VCaP (cell line): Measurements from ENCODE around the gene DNAH14.

Source experiments
- H3K27ac ChIP-seq: fragments of 450-650 bp; 2 replicates; pipeline ENCODE4 v1.5.1; 2017
- TF ChIP-seq, protein P1 (sequence below): fragments of 450-650 bp; conservative IDR thresholded peaks from 2 replicates; pipeline ENCODE4 v1.5.1; 2017; ENCODE audit warnings: mild to moderate bottlenecking, moderate library complexity

The DNAH14 gene

GRCh38 chr1:225440380-225441221, 511.1 kb downstream of the DNAH14 start:
- H3K27ac ChIP-seq, result no peak overlapping the region

GRCh38 chr1:225441314-225442122, 512.0 kb downstream of the DNAH14 start:
- TF ChIP-seq, protein P1, sequence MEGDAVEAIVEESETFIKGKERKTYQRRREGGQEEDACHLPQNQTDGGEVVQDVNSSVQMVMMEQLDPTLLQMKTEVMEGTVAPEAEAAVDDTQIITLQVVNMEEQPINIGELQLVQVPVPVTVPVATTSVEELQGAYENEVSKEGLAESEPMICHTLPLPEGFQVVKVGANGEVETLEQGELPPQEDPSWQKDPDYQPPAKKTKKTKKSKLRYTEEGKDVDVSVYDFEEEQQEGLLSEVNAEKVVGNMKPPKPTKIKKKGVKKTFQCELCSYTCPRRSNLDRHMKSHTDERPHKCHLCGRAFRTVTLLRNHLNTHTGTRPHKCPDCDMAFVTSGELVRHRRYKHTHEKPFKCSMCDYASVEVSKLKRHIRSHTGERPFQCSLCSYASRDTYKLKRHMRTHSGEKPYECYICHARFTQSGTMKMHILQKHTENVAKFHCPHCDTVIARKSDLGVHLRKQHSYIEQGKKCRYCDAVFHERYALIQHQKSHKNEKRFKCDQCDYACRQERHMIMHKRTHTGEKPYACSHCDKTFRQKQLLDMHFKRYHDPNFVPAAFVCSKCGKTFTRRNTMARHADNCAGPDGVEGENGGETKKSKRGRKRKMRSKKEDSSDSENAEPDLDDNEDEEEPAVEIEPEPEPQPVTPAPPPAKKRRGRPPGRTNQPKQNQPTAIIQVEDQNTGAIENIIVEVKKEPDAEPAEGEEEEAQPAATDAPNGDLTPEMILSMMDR, result peak; percentile 58
- no peak overlapping the region for H3K27ac ChIP-seq

More at GRCh38 chr1:225440380-225441221, 511.1 kb downstream of the DNAH14 start:
- TF ChIP-seq, protein P1, result no peak

- TF ChIP-seq, protein P1, result no peak
- H3K27ac ChIP-seq, result no peak overlapping the region
Measured at GRCh38 chr1:225442123-225442505, 512.6 kb downstream of the DNAH14 start.

DNA sequence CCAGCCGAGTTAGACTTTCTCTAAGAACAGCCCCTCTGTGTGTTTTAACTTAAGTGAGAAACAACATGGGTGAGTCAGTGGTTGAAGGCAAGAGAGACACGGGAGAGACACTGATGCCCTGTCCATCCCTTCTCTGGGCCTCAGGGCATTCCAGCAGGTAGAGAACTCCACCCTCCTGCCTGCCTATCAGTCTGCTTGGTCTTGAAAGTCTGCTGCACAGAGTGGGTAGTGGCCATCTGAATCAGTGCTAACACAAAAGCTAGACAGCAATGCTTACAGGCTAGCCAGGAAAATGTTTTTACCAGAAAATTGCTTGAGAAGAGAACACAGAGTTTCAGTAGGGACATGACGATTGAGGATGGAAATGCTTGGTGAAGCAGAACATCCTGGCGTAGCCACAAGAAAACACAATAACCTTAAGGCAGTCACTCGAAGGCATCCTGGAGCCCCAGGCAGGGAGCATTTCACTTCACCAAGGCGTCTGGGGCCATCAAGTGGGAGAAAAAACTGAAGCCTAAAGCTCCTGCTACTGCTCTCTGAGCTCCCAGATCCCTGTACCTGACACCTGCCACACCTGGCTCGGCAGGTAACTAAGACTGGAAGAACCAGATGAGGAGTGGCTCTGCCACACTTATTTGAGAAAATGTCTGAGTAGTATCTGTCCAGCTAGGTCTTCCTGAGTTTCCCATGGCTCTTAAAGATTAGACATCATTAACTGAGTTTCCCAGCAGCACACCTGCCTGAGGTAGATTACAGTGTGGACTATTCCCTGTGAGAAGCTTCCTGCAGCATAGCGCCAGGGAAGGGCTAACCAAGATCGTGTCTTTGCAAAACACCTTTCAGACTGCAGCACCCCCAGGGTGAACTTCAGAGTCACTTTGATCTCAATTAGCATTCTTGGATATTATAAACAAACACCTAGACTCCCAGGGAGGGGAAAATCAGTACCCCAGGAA, 516.4 kb downstream of the DNAH14 start:
- peak overlapping the region; percentile 71 for H3K27ac ChIP-seq
- TF ChIP-seq, protein P1, result no peak

GRCh38 chr1:225446595-225446960, 517.1 kb downstream of the DNAH14 start:
- H3K27ac ChIP-seq, result peak overlapping the region; percentile 71

GRCh38 chr1:225446981-225447615, 517.6 kb downstream of the DNAH14 start:
- H3K27ac ChIP-seq, result peak overlapping the region; percentile 71

More at GRCh38 chr1:225446595-225446960, 517.1 kb downstream of the DNAH14 start:
- TF ChIP-seq, protein P1, result no peak

More at GRCh38 chr1:225446981-225447615, 517.6 kb downstream of the DNAH14 start:
- TF ChIP-seq, protein P1, result no peak
